Body of pancreas (tissue), 4 donors: Measurements from ENCODE around the gene STK40. TPM values are rescaled to one million over a fixed set of nuclear protein-coding genes. Genes with fewer than 3 reads are reported as not detected.

Experiments used
- ATAC-seq: fragments of 150-250 bp; one replicate; pipeline ENCODE4 v1.9.1; 2016
- DNase-seq, 4 donors: peaks; one replicate each; pipeline ENCODE4 v3.0.0-alpha.2; 2019
- H3K27ac ChIP-seq, 4 donors: fragments of 200-600 bp; sonication (generic); 1 replicate in 3 of 4; 2 replicates in 1 of 4; pipeline versions ENCODE4 v1.5.1 to v1.6.1; 2016 to 2019; ENCODE audit warnings: mild to moderate bottlenecking in 1 of 4, mixed read lengths in 1 of 4, moderate library complexity in 1 of 4
- H3K27me3 ChIP-seq, 2 donors: fragments of 200-600 bp; sonication (generic); one replicate each; pipeline ENCODE4 v1.6.0; 2016; ENCODE audit warnings: mild to moderate bottlenecking in 1 of 2
- H3K36me3 ChIP-seq, 2 donors: fragments of 200-600 bp; sonication (generic); replicated peaks in 1 of 2; 2 replicates each; pipeline ENCODE4 v1.5.1; 2016; ENCODE audit warnings: low read depth in 2 of 2; ENCODE audit not compliant: insufficient read depth in 1 of 2
- H3K4me1 ChIP-seq: fragments of 200-600 bp; sonication (generic); one replicate; pipeline ENCODE4 v1.6.0; 2016
- H3K4me3 ChIP-seq, 2 donors: fragments of 200-600 bp; sonication (generic); 1 replicate in 1 of 2; 2 replicates in 1 of 2; pipeline ENCODE4 v1.5.1; 2016 to 2019
- H3K9me3 ChIP-seq, 3 donors: fragments of 200-600 bp; sonication (generic); 1 replicate in 2 of 3; 2 replicates in 1 of 3; pipeline ENCODE4 v1.5.1; 2016
- POLR2A ChIP-seq, 3 donors: fragments of 450-650 bp; IDR thresholded peaks; one replicate each; pipeline ENCODE4 v1.6.1; 2016; ENCODE audit warnings: antibody characterized with exemption in 3 of 3, mild to moderate bottlenecking in 2 of 3
- WGBS, 2 donors: methylation state at CpG; one replicate each; pipeline ENCODE4 v1.1.5; 2017; 5-methylcytosine and 5-hydroxymethylcytosine counted together
- intact Hi-C: fragments of 100-400 bp; cut with DNase I; formaldehyde crosslinking; loops from one replicate; pipeline ENCODE4 v1.15.1; 2023
- total RNA-seq, 2 donors: library from RNA; depleted of rRNA; stranded (reverse); fragments of >200 nt; gene quantifications; one replicate each; pipeline ENCODE4 v1.1.0, GENCODE V29; 2016
- TF ChIP-seq, protein P1 (sequence below), 7 experiments: fragments of 450-650 bp in 4 of 7; fragments of 200-600 bp in 3 of 7; sonication (generic) in 3 of 7; IDR thresholded peaks; one replicate each; pipeline ENCODE4 v1.5.1; 2016 to 2019; ENCODE audit warnings: antibody characterized with exemption in 7 of 7

STK40 gene
- total RNA-seq, 2 donors from 2014 or later = 25.2 to 30.3 TPM

DNA sequence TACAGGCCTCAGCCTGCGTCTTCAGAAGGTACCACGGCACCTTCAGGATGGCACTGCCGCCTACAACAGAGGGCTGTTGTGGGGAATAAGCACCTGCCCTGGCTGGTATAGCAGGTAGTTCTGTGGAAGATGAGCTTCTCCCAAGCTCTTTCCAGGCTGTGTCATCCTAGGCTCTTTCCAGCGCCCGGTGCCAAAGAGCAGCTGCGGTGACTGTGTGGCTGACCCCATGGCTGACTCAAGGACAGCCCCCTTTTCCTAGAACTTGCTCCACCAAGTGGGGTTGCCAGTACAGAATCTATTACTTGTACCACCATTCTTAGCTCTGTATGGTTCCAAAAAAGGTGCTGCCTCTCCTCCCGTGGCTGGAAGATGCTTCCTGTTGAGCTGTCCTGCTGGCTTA is 40.4 kb downstream of the STK40 start:
- DNase-seq (no peak), ATAC-seq (no peak)
- no peak overlapping the region for H3K4me3 ChIP-seq
- H3K36me3 ChIP-seq = peaks cover 0 to 39% of the 10 kb centered on the region in 2 donors
- TF ChIP-seq POLR2A (IDR thresholded peaks at IDR 0.05) = no peak
- TF ChIP-seq, protein P1, sequence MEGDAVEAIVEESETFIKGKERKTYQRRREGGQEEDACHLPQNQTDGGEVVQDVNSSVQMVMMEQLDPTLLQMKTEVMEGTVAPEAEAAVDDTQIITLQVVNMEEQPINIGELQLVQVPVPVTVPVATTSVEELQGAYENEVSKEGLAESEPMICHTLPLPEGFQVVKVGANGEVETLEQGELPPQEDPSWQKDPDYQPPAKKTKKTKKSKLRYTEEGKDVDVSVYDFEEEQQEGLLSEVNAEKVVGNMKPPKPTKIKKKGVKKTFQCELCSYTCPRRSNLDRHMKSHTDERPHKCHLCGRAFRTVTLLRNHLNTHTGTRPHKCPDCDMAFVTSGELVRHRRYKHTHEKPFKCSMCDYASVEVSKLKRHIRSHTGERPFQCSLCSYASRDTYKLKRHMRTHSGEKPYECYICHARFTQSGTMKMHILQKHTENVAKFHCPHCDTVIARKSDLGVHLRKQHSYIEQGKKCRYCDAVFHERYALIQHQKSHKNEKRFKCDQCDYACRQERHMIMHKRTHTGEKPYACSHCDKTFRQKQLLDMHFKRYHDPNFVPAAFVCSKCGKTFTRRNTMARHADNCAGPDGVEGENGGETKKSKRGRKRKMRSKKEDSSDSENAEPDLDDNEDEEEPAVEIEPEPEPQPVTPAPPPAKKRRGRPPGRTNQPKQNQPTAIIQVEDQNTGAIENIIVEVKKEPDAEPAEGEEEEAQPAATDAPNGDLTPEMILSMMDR (IDR thresholded peaks at IDR 0.05) = no peak
- no peaks in the 10 kb centered on the region for H3K27me3 ChIP-seq
- H3K9me3 ChIP-seq = no peaks in the 10 kb centered on the region
- 91 to 94% methylated on average over 6 to 7 of the region's 7 CpGs for WGBS, 2 donors
- no peaks in the 10 kb centered on the region for H3K4me1 ChIP-seq
- no peak overlapping the region for H3K27ac ChIP-seq
- intact Hi-C loops = no loop called here

DNA sequence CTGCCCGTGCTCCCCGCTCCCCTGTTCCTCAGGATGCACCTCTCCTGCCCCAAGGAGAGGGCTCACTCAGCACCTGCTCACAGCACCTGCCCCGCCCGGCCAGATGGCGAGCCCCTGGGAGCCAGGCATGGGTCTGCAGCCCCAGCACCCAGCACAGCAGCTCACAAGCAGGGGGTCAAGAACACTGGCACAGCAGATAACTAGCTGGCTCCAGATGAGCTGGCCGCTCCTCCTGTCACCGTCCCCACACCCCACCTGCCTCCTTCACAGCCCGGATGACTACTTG is 41.4 kb downstream of the STK40 start:
- H3K27me3 ChIP-seq = no peaks in the 10 kb centered on the region
- ATAC-seq = no peak
- H3K27ac ChIP-seq = no peak overlapping the region
- intact Hi-C loops = no loop called here
- H3K9me3 ChIP-seq = no peaks in the 10 kb centered on the region
- H3K4me3 ChIP-seq = no peak overlapping the region
- H3K4me1 ChIP-seq = no peaks in the 10 kb centered on the region
- 93 to 94% methylated on average over 3 to 8 of the region's 8 CpGs for WGBS, 2 donors
- TF ChIP-seq POLR2A (IDR thresholded peaks at IDR 0.05) = no peak
- TF ChIP-seq, protein P1 (IDR thresholded peaks at IDR 0.05) = no peak
- no peak for DNase-seq
- peaks cover 0 to 39% of the 10 kb centered on the region in 2 donors for H3K36me3 ChIP-seq

DNA sequence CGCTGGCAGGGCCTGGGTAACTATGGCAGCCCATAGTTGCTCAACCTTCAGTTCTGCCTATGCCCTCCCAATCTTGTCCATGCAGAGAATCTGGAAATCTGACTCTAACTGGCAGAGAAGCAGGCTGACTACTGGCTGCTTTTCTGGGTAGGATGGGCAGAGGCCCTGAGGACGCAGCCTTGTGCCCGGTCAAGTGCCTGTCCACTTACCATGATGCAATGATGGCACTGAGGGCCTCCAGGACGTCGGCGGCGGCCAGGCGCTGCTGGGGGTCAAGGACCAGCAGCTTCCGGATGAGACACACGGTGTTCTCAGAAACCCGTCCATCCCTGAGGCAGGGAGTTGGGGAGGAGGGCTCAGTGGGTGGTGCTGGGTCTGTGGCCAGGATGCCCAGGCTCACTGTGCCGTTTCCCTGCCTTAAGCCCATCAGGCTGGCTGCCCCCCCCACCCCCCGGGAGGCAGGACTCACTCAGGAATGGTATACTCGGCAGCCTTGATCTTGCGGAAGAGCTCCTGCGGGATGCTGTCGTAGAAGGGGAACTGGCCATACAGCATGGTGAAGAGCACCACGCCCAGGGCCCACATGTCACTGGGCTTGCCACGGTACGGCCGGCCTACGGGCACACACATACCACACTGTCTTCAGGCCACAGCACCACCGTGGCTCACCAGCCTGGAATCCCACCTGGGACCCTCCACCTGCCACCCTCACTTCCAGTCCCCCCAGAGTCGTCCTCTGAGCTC is 41.9 kb downstream of the STK40 start:
- Histone ChIP-seq H3K27ac (no peak overlapping the region), H3K4me3 (no peak overlapping the region), H3K27me3 (no peaks in the 10 kb centered on the region), H3K4me1 (no peaks in the 10 kb centered on the region), H3K9me3 (no peaks in the 10 kb centered on the region), H3K36me3 (peaks cover 0 to 39% of the 10 kb centered on the region in 2 donors)
- no peak for DNase-seq
- intact Hi-C loops = no loop called here
- ATAC-seq = no peak
- no peak for TF ChIP-seq POLR2A (IDR thresholded peaks at IDR 0.05)
- TF ChIP-seq, protein P1 (IDR thresholded peaks at IDR 0.05) = no peak
- 88 to 90% methylated on average over 7 to 16 of the region's 24 CpGs for WGBS, 2 donors

DNA sequence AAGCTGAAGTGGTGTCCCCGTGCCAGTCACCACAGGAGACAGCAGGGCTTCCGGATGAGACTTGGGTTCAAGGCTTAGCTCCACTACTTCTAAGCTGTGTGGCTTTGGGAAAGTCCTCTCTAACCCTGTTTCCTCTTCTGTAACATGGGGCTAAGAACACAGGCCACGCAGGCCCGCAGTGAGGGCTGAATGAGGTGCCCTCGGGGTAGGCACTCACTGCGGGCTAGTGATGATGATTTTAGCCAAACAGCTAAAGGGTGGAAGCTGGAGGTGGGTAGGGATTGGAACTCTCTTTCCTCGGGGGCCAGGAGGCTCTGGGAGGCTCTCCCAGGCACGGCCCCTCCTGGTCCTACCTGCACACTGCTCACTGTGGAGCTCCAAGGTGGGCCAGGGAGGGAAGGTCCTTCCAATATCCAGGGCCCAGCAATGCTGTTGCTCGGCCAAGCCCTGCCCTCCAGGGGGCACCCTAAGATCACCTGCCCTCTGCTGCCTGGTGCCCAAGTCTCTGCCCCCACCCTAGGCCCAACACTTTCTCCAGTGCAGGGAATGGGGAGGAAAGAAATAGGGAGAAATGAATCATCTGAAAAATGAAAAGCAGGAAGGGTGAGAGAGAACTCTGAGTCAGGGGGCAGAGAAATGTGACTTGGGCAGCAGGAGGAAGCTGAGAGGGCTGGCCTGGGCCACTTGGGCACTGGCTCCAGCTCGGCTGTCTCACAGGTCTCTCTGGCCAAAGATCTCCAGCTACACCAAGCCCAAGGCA is 43.1 kb downstream of the STK40 start:
- ATAC-seq = peak; percentile 29
- Histone ChIP-seq H3K9me3 (no peaks in the 10 kb centered on the region), H3K4me3 (no peak overlapping the region), H3K27ac (no peak overlapping the region), H3K27me3 (no peaks in the 10 kb centered on the region), H3K4me1 (no peaks in the 10 kb centered on the region), H3K36me3 (peaks cover 0 to 31% of the 10 kb centered on the region in 2 donors)
- intact Hi-C loops = no loop called here
- 73 to 78% methylated on average over 4 to 10 of the region's 10 CpGs for WGBS, 2 donors
- DNase-seq = peak in 3 of 4 donors; percentile 39 to 58 (median 42)
- no peak for TF ChIP-seq POLR2A (IDR thresholded peaks at IDR 0.05)
- TF ChIP-seq, protein P1 (IDR thresholded peaks at IDR 0.05) = peak; percentile 26 to 53 (median 46)
